Type B pancreatic cell (in vitro differentiated cells): ENCODE data around the gene SLC34A1. TPM values are rescaled to one million over a fixed set of nuclear protein-coding genes. Genes with fewer than 3 reads are reported as not detected.

ENCODE experiments used
- DNase-seq: peaks from one replicate; pipeline ENCODE4 v3.0.0; 2021; ENCODE audit warnings: mixed read lengths; ENCODE audit not compliant: unreplicated experiment; ENCODE audit errors: extremely low spot score
- H3K27ac Mint-ChIP-seq: 2 replicates; pipeline ENCODE4 v1.8.0; 2021; ENCODE audit warnings: mild to moderate bottlenecking, mixed read lengths
- H3K27me3 Mint-ChIP-seq: 2 replicates; pipeline ENCODE4 v1.8.0; 2021; ENCODE audit warnings: mixed read lengths
- H3K36me3 Mint-ChIP-seq: 2 replicates; pipeline ENCODE4 v1.8.0; 2021; ENCODE audit warnings: mixed read lengths
- H3K4me1 Mint-ChIP-seq: one replicate; pipeline ENCODE4 v1.8.0; 2021; ENCODE audit warnings: mixed read lengths; ENCODE audit not compliant: unreplicated experiment
- H3K4me3 Mint-ChIP-seq: 2 replicates; pipeline ENCODE4 v1.8.0; 2021; ENCODE audit warnings: mild to moderate bottlenecking, mixed read lengths
- H3K9me3 Mint-ChIP-seq: 2 replicates; pipeline ENCODE4 v1.8.0; 2021; ENCODE audit warnings: mixed read lengths
- total RNA-seq: library from RNA; stranded (reverse); gene quantifications from 2 replicates; pipeline ENCODE4 v1.2.1, GENCODE V29; 2021; ENCODE audit warnings: low replicate concordance
- TF ChIP-seq, protein P1 (sequence below): fragments of 200-600 bp; sonication (generic); conservative IDR thresholded peaks from 2 replicates; pipeline ENCODE4 v1.5.0; 2021; ENCODE audit warnings: antibody characterized with exemption, mild to moderate bottlenecking

Gene SLC34A1
- total RNA-seq, 1 donor from 2014 or later: 0.22 TPM

DNA sequence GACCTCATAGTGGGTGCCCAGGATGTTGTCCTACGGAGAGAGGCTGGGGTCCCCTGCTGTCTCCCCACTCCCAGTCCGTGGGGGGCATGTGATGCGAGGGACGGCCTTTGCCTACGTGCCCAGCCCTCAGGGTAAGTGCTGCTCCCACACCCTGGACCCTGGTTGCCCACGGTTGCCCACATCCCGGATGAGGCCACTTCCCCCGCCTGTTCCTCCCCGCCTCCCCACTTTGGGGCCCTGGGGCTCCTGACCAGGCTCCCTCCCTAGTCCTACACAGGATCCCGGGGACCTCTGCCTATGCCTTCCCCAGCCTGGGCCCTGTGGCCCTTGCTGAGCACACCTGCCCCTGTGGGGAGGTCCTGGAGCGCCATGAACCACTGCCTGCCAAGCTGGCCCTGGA, 1.5 kb downstream of the SLC34A1 start:
- Mint-ChIP-seq H3K4me1 (peaks cover 25% of the 10 kb centered on the region), H3K4me3 (no peak overlapping the region), H3K27ac (no peak overlapping the region), H3K36me3 (no peaks in the 10 kb centered on the region), H3K9me3 (no peaks in the 10 kb centered on the region), H3K27me3 (no peaks in the 10 kb centered on the region)
- TF ChIP-seq, protein P1, sequence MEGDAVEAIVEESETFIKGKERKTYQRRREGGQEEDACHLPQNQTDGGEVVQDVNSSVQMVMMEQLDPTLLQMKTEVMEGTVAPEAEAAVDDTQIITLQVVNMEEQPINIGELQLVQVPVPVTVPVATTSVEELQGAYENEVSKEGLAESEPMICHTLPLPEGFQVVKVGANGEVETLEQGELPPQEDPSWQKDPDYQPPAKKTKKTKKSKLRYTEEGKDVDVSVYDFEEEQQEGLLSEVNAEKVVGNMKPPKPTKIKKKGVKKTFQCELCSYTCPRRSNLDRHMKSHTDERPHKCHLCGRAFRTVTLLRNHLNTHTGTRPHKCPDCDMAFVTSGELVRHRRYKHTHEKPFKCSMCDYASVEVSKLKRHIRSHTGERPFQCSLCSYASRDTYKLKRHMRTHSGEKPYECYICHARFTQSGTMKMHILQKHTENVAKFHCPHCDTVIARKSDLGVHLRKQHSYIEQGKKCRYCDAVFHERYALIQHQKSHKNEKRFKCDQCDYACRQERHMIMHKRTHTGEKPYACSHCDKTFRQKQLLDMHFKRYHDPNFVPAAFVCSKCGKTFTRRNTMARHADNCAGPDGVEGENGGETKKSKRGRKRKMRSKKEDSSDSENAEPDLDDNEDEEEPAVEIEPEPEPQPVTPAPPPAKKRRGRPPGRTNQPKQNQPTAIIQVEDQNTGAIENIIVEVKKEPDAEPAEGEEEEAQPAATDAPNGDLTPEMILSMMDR: no peak
- DNase-seq: no peak

DNA sequence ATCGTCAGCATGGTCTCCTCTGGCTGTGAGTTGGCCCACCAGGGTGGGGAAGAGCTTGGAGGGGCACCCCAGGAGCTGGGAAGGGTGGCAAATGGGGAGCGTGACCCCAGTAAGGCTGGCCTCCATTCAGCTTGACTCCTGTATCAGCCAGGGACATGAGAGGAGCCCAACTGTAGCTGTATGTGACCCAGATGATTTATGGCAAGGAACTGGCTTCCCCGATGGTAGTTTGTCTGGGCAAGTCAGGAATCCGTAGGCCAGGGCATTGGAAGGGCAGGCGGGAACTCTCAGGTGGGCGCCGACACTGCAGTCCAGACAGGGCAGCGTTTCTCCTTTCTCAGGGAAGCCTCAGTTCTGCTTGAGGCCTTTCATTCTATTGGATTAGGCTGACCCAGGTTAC, 2.3 kb downstream of the SLC34A1 start:
- no peaks in the 10 kb centered on the region for H3K27me3 Mint-ChIP-seq
- H3K36me3 Mint-ChIP-seq: no peaks in the 10 kb centered on the region
- TF ChIP-seq, protein P1: no peak
- DNase-seq: no peak
- H3K4me3 Mint-ChIP-seq: no peak overlapping the region
- peaks cover 21% of the 10 kb centered on the region for H3K4me1 Mint-ChIP-seq
- no peaks in the 10 kb centered on the region for H3K9me3 Mint-ChIP-seq
- no peak overlapping the region for H3K27ac Mint-ChIP-seq

DNA sequence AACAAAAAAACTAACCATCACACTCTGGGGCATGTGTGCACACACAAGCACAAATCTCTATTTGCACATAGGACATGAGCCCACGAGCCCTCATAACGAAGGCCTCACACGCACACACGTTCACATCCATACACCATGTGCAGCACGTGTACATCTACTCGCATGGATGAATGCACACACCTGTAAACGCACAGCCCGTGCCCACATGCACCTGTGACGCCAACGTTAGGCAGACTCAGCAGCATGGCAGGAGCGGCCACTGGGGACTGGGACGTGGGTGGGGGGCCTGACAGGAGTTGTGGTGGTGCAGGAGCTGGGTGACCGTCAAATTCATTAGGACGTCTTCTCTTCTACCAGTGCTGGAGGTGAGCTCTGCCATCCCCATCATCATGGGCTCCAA, 3.2 kb downstream of the SLC34A1 start:
- H3K27ac Mint-ChIP-seq: no peak overlapping the region
- no peaks in the 10 kb centered on the region for H3K27me3 Mint-ChIP-seq
- TF ChIP-seq, protein P1: no peak
- no peaks in the 10 kb centered on the region for H3K9me3 Mint-ChIP-seq
- DNase-seq: no peak
- no peak overlapping the region for H3K4me3 Mint-ChIP-seq
- H3K36me3 Mint-ChIP-seq: no peaks in the 10 kb centered on the region
- H3K4me1 Mint-ChIP-seq: peaks cover 21% of the 10 kb centered on the region

GRCh38 chr5:177388521-177389052, 4.4 kb downstream of the SLC34A1 start:
- no peaks in the 10 kb centered on the region for H3K9me3 Mint-ChIP-seq

GRCh38 chr5:177389241-177390169, 5.3 kb downstream of the SLC34A1 start:
- no peaks in the 10 kb centered on the region for H3K9me3 Mint-ChIP-seq
- no peak for DNase-seq
- no peaks in the 10 kb centered on the region for H3K36me3 Mint-ChIP-seq
- TF ChIP-seq, protein P1: no peak
- H3K27ac Mint-ChIP-seq: peak overlapping the region; percentile 93
- H3K27me3 Mint-ChIP-seq: no peaks in the 10 kb centered on the region
- peak overlapping the region; percentile 72 for H3K4me3 Mint-ChIP-seq
- H3K4me1 Mint-ChIP-seq: peaks cover 21% of the 10 kb centered on the region

More at GRCh38 chr5:177388521-177389052, 4.4 kb downstream of the SLC34A1 start:
- TF ChIP-seq, protein P1: no peak
- H3K27ac Mint-ChIP-seq: peak overlapping the region; percentile 93
- no peak for DNase-seq
- no peaks in the 10 kb centered on the region for H3K27me3 Mint-ChIP-seq
- no peak overlapping the region for H3K4me3 Mint-ChIP-seq
- H3K36me3 Mint-ChIP-seq: no peaks in the 10 kb centered on the region
- peaks cover 21% of the 10 kb centered on the region for H3K4me1 Mint-ChIP-seq
